Left lung (tissue), 10 donors: Measurements from ENCODE around the gene CCDC184. TPM values are rescaled to one million over a fixed set of nuclear protein-coding genes. Genes with fewer than 3 reads are reported as not detected.
"Not testable (repeated sequence)": the region's sequence is repeated elsewhere in the genome, so short reads cannot be mapped to it uniquely, and the experiment has no call there.

ENCODE experiments used
- ATAC-seq: fragments of 200-7000 bp; cut with Tn5 transposase; one replicate; pipeline ENCODE4 v1.9.1; 2020; ENCODE audit warnings: moderate library complexity
- DNase-seq, 4 donors: peaks; one replicate each; pipeline ENCODE4 v3.0.0-alpha.2; 2013 to 2020
- H3K27ac ChIP-seq, 2 donors: fragments of 200-600 bp; sonication (generic) in 1 of 2; one replicate each; pipeline versions ENCODE4 v1.5.0 to v1.8.0; 2020 to 2021
- H3K27me3 ChIP-seq, 2 donors: fragments of 200-600 bp; sonication (generic) in 1 of 2; one replicate each; pipeline versions ENCODE4 v1.5.0 to v1.8.0; 2020 to 2021
- H3K36me3 ChIP-seq, 2 donors: fragments of 200-600 bp; sonication (generic) in 1 of 2; one replicate each; pipeline versions ENCODE4 v1.5.0 to v1.8.0; 2020 to 2021
- H3K4me1 ChIP-seq, 2 donors: fragments of 200-600 bp; one replicate each; pipeline ENCODE4 v1.8.0; 2021
- H3K4me3 ChIP-seq, 2 donors: fragments of 200-600 bp; sonication (generic) in 1 of 2; one replicate each; pipeline versions ENCODE4 v1.5.0 to v1.8.0; 2020 to 2021; ENCODE audit warnings: mild to moderate bottlenecking in 1 of 2
- H3K9me3 ChIP-seq, 2 donors: fragments of 200-600 bp; sonication (generic) in 1 of 2; one replicate each; pipeline versions ENCODE4 v1.5.0 to v1.8.0; 2020 to 2021
- CTCF ChIP-seq, 2 donors: fragments of 200-600 bp; sonication (generic) in 1 of 2; IDR thresholded peaks; one replicate each; pipeline versions ENCODE4 v1.5.0 to v1.8.0; 2021; ENCODE audit warnings: antibody characterized with exemption in 2 of 2
- intact Hi-C, 2 donors: fragments of 100-400 bp; cut with DNase I; formaldehyde crosslinking; loops; one replicate each; pipeline versions ENCODE4 v1.11.2 to v1.14.2; 2022
- polyA plus RNA-seq, 6 donors: library from polyadenylated mRNA; unstranded; fragments of 120-200 nt; gene quantifications; one replicate each; pipeline ENCODE4 v1.2.1, GENCODE V29; 2013; ENCODE audit not compliant: insufficient read length in 6 of 6
- total RNA-seq, 2 donors: library from RNA; stranded (reverse); fragmentation: NEBNext Ultra II Directional; extraction: Animal tissue kit (Norgen Biotek cat#: 25700); gene quantifications; one replicate each; pipeline ENCODE4 v1.2.1, GENCODE V29; 2021
- donor health status: DM: no; HTN: yes; CAD: no.
- donor health status: DM: no; HTN: no; CAD: no.

CCDC184 gene
- total and polyA plus RNA-seq, 8 donors: 0.20 to 0.73 (median 0.31) TPM; not detected in 1

DNA sequence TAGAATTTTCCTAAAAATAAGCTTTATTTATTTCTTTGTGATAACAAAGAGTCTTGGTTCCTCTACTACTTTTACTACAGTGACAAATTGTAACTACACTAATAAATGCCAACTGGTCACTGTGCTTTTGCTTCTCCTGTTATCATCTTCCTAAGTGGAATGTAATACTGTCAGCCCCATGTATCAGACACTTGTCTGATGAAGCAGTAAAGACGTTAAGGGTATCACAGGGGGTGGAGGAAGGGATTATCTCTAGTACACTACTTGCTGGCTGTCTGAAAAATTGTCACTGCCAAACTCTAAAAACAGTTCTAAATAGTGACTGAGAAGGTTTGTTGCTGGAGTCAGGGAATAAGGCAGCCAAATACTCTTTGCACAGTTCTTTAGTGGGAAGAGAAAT, 37.5 kb upstream of the CCDC184 start:
- DNase-seq (no peak), ATAC-seq (no peak)
- intact Hi-C loops: no loop called here
- TF ChIP-seq CTCF (IDR thresholded peaks at IDR 0.05): no peak
- no peaks in the 10 kb centered on the region for H3K4me1 ChIP-seq
- no peaks in the 10 kb centered on the region for H3K9me3 ChIP-seq
- H3K27me3 ChIP-seq: no peaks in the 10 kb centered on the region
- H3K36me3 ChIP-seq: peaks cover 0 to 100% of the 10 kb centered on the region in 2 donors
- H3K27ac ChIP-seq: no peak overlapping the region
- no peak overlapping the region for H3K4me3 ChIP-seq

- peaks cover 0 to 7% of the 10 kb centered on the region in 2 donors for H3K4me1 ChIP-seq
- DNase-seq: no peak
- no peaks in the 10 kb centered on the region for H3K27me3 ChIP-seq
- no peak overlapping the region for H3K27ac ChIP-seq
- H3K4me3 ChIP-seq: no peak overlapping the region
- ATAC-seq: no peak
- peaks cover 0 to 72% of the 10 kb centered on the region in 2 donors for H3K36me3 ChIP-seq
- TF ChIP-seq CTCF (IDR thresholded peaks at IDR 0.05): no peak
- H3K9me3 ChIP-seq: no peaks in the 10 kb centered on the region
- intact Hi-C loops: no loop called here
Observed at GRCh38 chr12:48151103-48151771, 32.2 kb upstream of the CCDC184 start.

DNA sequence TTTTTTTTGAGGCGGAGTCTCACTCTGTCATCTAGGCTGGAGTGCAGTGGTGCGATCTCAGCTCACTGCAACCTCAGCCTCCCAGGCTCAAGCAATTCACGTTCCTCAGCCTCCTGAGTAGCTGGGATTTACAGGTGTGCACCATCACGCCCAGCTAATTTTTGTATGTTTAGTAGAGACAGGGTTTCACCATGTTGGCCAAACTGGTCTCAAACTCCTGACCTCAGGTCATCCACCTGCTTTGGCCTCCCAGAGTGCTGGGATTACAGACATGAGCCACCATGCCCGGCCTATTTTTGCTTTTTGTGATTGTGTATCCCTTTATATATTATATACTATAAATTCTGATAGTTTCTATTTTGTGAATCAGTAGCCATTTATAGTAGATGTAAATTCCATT, 27.7 kb upstream of the CCDC184 start:
- intact Hi-C loops: loop anchor here in 1 of 2 donors (2.0 to 5.0 kb wide), 2 partner anchors 29 to 48 kb away; partner anchors contain the start of gene SENP1
- not testable (repeated sequence) for DNase-seq, H3K27ac ChIP-seq, ATAC-seq, H3K27me3 ChIP-seq, H3K4me3 ChIP-seq, H3K9me3 ChIP-seq
- peaks cover 0 to 27% of the 10 kb centered on the region in 2 donors for H3K36me3 ChIP-seq
- H3K4me1 ChIP-seq: peaks cover 0 to 18% of the 10 kb centered on the region in 2 donors

GRCh38 chr12:48156652-48157017, 26.8 kb upstream of the CCDC184 start:
- Histone ChIP-seq H3K9me3 (no peaks in the 10 kb centered on the region), H3K36me3 (peaks cover 0 to 18% of the 10 kb centered on the region in 2 donors), H3K4me3 (peak overlapping the region; percentile 78 to 97), H3K4me1 (peaks cover 0 to 18% of the 10 kb centered on the region in 2 donors), H3K27ac (peak overlapping the region in 1 of 2 donors; percentile 89), H3K27me3 (no peaks in the 10 kb centered on the region)
- no peak for TF ChIP-seq CTCF (IDR thresholded peaks at IDR 0.05)
- DNase-seq: no peak
- intact Hi-C loops: loop anchor here in 1 of 2 donors (5.0 kb wide), 1 partner anchor 49 kb away; the partner anchor contains the start of gene SENP1
- ATAC-seq: no peak

DNA sequence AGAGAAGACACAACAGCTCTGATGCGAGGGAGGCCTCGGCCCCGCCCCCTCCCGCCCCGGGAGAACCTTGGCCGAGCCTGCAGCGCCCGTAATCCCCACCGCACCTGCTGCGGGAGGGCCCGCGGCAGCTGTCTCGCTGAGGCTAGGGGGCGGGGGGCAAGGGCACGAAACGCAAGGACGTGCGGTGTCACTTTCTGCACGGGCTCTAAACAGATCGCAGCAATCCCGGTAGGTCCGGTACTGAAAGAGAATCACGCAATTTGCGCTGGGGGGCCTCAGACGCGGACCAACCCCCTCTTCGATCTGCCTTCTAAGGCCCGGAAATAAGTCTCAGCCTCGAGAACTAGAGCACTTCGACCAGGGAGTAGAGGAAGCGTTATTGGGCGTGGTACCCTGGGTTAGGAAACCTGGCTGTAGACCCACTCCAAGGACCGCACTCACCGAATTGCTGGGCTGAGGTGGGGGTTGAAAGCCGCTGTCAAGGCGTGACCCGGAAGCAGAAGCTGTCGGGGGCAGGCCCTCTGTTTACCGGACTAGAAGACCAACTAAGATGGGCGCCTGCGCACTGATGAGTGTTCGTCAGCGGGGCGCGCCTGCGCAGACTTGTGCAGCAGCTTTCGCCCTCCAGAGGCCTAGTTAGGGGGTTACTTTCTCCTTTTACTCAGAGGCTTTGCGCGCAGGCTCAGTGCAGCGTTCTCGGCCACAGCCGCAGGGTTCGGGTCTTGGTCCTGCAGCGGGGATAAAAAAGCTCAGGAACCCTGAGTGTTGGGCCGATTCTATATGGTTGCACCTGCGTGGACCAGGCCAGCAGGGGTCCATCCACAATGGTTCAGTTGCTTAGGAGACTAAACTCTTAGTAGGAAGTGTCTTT, 26.2 kb upstream of the CCDC184 start, which contains the start of gene ASB8:
Gene ASB8 (minus strand): TSS at position 498 of the 871 bp plus-strand sequence. CDS start 4,019 bp downstream, outside the sequence.
- peaks cover 0 to 12% of the 10 kb centered on the region in 2 donors for H3K36me3 ChIP-seq
- DNase-seq (peak; percentile 97 to 99 (median 98)), ATAC-seq (peak; percentile 98)
- no peaks in the 10 kb centered on the region for H3K27me3 ChIP-seq
- H3K4me3 ChIP-seq: peak within 1 kb of the TSS; percentile 78 to 97
- peak within 1 kb of the TSS; percentile 83 to 89 for H3K27ac ChIP-seq
- TF ChIP-seq CTCF (IDR thresholded peaks at IDR 0.05): peak; percentile 26 to 53
- H3K4me1 ChIP-seq: peaks cover 0 to 18% of the 10 kb centered on the region in 2 donors
- H3K9me3 ChIP-seq: no peaks in the 10 kb centered on the region
- intact Hi-C loops: loop anchor here in 1 of 2 donors (5.0 kb wide), 1 partner anchor 50 kb away; the partner anchor contains the start of gene SENP1
